GM19372 (cell line): ENCODE measurements around the gene TOLLIP.

Experiments used
- ATAC-seq: cut with Tn5 transposase; IDR thresholded peaks from one replicate; pipeline ENCODE4 v1.9.1; 2021; ENCODE audit warnings: mild to moderate bottlenecking, low read depth, moderate library complexity; ENCODE audit not compliant: unreplicated experiment

TOLLIP gene

DNA sequence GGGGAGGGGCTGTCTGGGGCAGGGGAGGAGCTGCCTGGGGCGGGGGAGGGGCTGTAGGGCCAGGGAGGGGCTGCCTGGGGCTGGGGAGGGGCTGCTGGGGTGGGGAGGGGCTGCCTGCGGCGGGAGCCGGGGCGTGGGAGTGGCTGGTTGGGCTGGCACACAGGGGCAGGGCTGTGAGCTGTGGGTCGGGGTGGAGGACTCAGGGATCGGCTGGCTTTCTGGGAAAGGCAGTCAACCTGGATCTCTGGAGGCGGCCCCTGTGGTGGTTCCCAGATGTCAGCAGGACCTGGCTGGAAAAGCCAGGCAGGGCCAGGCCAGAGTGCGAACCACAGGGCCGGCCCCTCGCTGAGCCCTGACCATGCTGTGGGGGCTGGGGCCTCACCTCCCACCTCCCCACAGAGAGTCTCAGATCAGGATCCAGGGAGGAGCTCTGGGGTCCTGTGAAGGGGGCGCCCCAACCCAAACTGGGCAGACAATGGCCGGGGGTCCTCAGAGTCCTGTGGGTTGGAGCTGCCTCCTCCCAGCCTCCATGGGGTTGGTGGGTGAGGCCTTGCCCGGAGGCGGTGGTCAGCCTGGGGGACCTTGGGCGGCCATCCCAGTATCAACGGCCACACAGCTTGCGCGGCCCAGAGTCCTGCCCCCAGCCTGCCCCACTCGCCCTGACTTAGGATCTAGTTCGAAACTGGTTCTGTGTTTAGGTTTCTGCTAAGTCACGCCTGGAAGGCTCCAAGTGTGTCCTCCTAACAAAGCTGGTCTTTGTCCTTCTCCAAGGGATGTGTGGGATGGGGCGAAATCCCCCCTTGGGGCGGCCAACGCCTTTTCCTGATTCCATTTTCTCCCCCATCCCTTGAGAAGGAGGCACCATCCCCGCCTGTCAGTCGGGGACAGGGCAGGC, 84.7 kb downstream of the TOLLIP start:
- ATAC-seq: no peak
